Activated naive CD8-positive, alpha-beta T cell treated with anti-CD3 and anti-CD28 coated beads, Interleukin-2, amount 10 ng/mL, durations not matched to agents 7 days and 5 days (primary cell): ENCODE measurements around the gene P2RY11. TPM values are rescaled to one million over a fixed set of nuclear protein-coding genes. Genes with fewer than 3 reads are reported as not detected.

Experiments used
- ATAC-seq: fragments of 150-1000 bp; cut with Tn5 transposase; one replicate; pipeline ENCODE4 v1.10.0; 2021; ENCODE audit warnings: low read depth, moderate library complexity
- POLR2A ChIA-PET: fragments of 350-600 bp; sonication (Branson Sonifier 250); formaldehyde crosslinking; loops from one replicate; lab custom pipeline; 2021; ENCODE audit warnings: antibody characterized with exemption; lab: Charles Lee
- DNase-seq: peaks from one replicate; pipeline ENCODE4 v3.0.0; 2021
- H3K27ac Mint-ChIP-seq: one replicate; pipeline ENCODE4 v1.8.0; 2022; ENCODE audit warnings: mild to moderate bottlenecking, mixed read lengths
- H3K27me3 Mint-ChIP-seq: one replicate; pipeline ENCODE4 v1.8.0; 2022; ENCODE audit warnings: mild to moderate bottlenecking, moderate library complexity, mixed read lengths
- H3K36me3 Mint-ChIP-seq: one replicate; pipeline ENCODE4 v1.8.0; 2021; ENCODE audit warnings: mild to moderate bottlenecking, mixed read lengths
- H3K4me1 Mint-ChIP-seq: one replicate; pipeline ENCODE4 v1.8.0; 2021; ENCODE audit warnings: mixed read lengths
- H3K4me3 Mint-ChIP-seq: one replicate; pipeline ENCODE4 v1.8.0; 2022; ENCODE audit warnings: mild to moderate bottlenecking, moderate library complexity, mixed read lengths
- H3K9me3 Mint-ChIP-seq: one replicate; pipeline ENCODE4 v1.8.0; 2021; ENCODE audit warnings: mixed read lengths
- total RNA-seq, 2 experiments: library from RNA; stranded (reverse); gene quantifications; one replicate each; pipeline ENCODE4 v1.2.3, GENCODE V29; 2021

Gene P2RY11
- total RNA-seq, 2 experiments from 2014 or later: 51.8 to 53.6 TPM

DNA sequence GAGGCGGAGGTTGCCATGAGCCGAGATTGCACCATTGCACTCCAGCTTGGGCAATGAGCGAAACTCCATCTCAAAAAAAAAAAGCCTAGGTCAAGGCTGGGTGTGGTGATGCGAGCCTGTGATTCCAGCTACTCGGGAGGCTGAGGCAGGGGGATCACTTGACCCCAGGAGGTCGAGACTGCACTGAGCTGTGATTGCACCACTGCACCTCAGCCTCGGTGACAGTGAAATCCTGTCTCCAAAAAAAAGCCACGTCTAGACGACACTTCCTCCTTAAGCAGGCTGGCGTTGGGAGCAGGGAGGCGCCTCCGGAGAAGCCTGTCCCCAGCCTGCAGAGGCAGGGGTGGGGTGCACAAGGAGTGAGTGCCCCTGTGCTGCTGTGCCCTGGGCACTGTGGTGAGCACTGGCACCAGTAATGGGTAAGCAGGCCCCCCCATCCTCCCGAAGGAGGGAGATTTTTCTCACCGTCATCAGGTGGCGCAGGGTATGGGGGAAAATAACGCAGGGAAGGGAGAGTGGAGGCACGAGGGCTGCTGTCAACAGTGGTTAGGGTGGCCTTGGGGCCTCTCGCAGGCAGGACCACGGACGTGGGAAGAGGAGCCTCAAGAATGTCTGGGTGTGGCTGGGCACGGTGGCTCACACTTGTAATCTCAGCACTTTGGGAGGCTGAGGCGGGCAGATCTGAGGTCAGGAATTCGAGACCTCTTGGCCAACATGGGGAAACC, 706 bp downstream of the P2RY11 start:
- ATAC-seq (peak; percentile 13), DNase-seq (peak; percentile 54)
- Mint-ChIP-seq H3K4me3 (peak overlapping the region; percentile 88), H3K27me3 (no peaks in the 10 kb centered on the region), H3K9me3 (no peaks in the 10 kb centered on the region), H3K27ac (peak overlapping the region; percentile 93), H3K36me3 (peaks cover 35% of the 10 kb centered on the region), H3K4me1 (peaks cover 33% of the 10 kb centered on the region)
- POLR2A ChIA-PET: interaction anchor here (0.6 to 7.5 kb wide), 8 partner anchors 8 to 192 kb away, joined by 3 to 79 read pairs (median 4); partner anchors contain the start of genes ANGPTL6, DNMT1 and PPAN

DNA sequence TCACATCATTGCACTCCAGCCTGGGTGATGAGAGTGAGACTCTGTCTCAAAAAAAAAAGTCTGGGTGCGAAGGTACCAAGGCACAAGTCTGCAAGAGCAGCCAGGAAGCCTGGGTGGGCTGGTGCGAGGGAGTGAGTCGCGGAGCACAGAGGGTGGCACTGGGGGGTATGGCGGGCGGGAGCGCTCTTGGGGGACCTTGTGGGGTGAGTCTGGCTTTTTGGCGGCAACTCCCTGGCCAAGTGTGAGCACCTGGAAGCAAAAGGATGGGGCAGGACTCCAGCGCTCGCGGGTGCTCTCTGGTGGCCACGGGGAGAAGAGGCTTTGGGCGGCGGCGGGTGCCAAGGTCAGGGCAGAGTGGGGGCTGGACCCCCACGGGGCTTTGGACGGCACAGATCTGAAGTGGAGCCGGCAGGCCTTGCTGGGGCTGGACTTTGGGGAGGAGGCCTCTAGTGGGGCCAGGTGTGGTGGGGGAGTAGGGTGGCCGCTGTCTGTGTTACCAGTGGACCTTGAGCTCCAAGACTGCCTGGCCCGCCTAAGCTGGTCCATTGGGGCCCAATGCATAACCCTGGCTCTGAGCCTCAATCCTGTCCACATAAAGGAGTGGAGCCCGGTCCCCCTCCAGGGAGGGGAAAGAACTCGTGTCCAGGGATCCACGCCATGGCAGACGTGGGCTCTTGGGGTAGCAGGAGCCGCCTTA, 1.6 kb downstream of the P2RY11 start:
- peaks cover 28% of the 10 kb centered on the region for H3K4me1 Mint-ChIP-seq
- ATAC-seq (peak; percentile 43), DNase-seq (peak; percentile 82)
- H3K36me3 Mint-ChIP-seq: peaks cover 28% of the 10 kb centered on the region
- no peaks in the 10 kb centered on the region for H3K27me3 Mint-ChIP-seq
- POLR2A ChIA-PET: interaction anchor here (0.6 to 7.5 kb wide), 10 partner anchors 9 to 455 kb away, joined by 3 to 79 read pairs (median 4); partner anchors contain the start of genes ANGPTL6, DNMT1, PPAN and SHFL
- peak overlapping the region; percentile 88 for H3K4me3 Mint-ChIP-seq
- H3K9me3 Mint-ChIP-seq: no peaks in the 10 kb centered on the region
- H3K27ac Mint-ChIP-seq: peak overlapping the region; percentile 93

DNA sequence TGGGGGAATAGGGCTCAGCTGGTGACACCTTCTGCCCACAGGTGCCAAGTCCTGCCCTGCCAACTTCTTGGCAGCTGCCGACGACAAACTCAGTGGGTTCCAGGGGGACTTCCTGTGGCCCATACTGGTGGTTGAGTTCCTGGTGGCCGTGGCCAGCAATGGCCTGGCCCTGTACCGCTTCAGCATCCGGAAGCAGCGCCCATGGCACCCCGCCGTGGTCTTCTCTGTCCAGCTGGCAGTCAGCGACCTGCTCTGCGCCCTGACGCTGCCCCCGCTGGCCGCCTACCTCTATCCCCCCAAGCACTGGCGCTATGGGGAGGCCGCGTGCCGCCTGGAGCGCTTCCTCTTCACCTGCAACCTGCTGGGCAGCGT, 2.1 kb downstream of the P2RY11 start:
- POLR2A ChIA-PET: interaction anchor here (0.6 to 7.5 kb wide), 8 partner anchors 9 to 454 kb away, joined by 3 to 79 read pairs (median 3); partner anchors contain the start of genes ANGPTL6, PPAN and SHFL
- Mint-ChIP-seq H3K27ac (peak overlapping the region; percentile 93), H3K4me1 (peaks cover 28% of the 10 kb centered on the region), H3K36me3 (peaks cover 26% of the 10 kb centered on the region), H3K9me3 (no peaks in the 10 kb centered on the region), H3K27me3 (no peaks in the 10 kb centered on the region), H3K4me3 (no peak overlapping the region)
- DNase-seq (peak; percentile 44), ATAC-seq (peak; percentile 1)

DNA sequence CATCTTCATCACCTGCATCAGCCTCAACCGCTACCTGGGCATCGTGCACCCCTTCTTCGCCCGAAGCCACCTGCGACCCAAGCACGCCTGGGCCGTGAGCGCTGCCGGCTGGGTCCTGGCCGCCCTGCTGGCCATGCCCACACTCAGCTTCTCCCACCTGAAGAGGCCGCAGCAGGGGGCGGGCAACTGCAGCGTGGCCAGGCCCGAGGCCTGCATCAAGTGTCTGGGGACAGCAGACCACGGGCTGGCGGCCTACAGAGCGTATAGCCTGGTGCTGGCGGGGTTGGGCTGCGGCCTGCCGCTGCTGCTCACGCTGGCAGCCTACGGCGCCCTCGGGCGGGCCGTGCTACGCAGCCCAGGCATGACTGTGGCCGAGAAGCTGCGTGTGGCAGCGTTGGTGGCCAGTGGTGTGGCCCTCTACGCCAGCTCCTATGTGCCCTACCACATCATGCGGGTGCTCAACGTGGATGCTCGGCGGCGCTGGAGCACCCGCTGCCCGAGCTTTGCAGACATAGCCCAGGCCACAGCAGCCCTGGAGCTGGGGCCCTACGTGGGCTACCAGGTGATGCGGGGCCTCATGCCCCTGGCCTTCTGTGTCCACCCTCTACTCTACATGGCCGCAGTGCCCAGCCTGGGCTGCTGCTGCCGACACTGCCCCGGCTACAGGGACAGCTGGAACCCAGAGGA, 2.6 kb downstream of the P2RY11 start:
- no peak overlapping the region for H3K4me3 Mint-ChIP-seq
- H3K27me3 Mint-ChIP-seq: no peaks in the 10 kb centered on the region
- H3K9me3 Mint-ChIP-seq: no peaks in the 10 kb centered on the region
- peak; percentile 37 for DNase-seq
- peak overlapping the region; percentile 54 for H3K27ac Mint-ChIP-seq
- peaks cover 30% of the 10 kb centered on the region for H3K4me1 Mint-ChIP-seq
- peaks cover 23% of the 10 kb centered on the region for H3K36me3 Mint-ChIP-seq
- no peak for ATAC-seq
- POLR2A ChIA-PET: interaction anchor here (0.6 to 7.5 kb wide), 7 partner anchors 10 to 38 kb away, joined by 3 to 79 read pairs (median 4); partner anchors contain the start of genes ANGPTL6, PPAN and SHFL

DNA sequence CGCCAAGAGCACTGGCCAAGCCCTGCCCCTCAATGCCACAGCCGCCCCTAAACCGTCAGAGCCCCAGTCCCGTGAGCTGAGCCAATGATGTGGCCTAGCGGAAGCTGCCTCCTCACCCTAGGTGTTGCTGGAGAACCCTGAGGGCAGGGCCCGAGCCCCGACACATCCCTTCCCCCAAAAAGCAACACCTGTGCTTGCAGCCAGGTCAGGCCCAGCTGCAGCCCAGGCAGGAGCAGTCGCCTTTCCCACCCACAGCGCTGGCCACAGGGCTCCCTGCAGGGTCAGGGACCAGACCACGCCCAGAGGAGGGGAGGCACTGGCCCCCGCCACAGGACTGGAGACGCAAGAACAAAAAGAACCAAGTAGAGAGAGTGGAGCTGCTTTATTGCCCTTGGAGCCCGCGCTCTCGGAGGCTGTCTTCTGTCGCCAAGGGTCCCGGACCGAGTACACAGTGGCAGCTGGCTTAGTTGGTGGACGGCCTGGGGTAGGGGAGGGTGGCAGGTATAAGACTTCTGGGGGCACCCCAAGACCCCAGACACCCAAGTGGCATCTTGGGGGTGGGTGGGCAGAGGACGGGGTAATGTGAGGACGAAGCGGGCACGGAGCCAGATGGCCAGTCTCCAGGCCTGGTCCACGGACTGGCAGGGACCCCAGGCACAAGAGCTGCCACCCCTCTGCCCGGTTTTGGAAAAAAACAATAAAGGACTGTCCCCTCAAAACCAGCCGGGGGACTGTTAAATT, 3.3 kb downstream of the P2RY11 start:
- H3K27ac Mint-ChIP-seq: no peak overlapping the region
- H3K9me3 Mint-ChIP-seq: no peaks in the 10 kb centered on the region
- H3K4me1 Mint-ChIP-seq: peaks cover 30% of the 10 kb centered on the region
- no peak for ATAC-seq
- H3K4me3 Mint-ChIP-seq: no peak overlapping the region
- no peaks in the 10 kb centered on the region for H3K27me3 Mint-ChIP-seq
- POLR2A ChIA-PET: interaction anchor here (0.6 to 7.5 kb wide), 5 partner anchors 9 to 74 kb away, joined by 3 to 79 read pairs (median 5); partner anchors contain the start of genes ANGPTL6 and PPAN
- H3K36me3 Mint-ChIP-seq: peaks cover 17% of the 10 kb centered on the region
- no peak for DNase-seq

DNA sequence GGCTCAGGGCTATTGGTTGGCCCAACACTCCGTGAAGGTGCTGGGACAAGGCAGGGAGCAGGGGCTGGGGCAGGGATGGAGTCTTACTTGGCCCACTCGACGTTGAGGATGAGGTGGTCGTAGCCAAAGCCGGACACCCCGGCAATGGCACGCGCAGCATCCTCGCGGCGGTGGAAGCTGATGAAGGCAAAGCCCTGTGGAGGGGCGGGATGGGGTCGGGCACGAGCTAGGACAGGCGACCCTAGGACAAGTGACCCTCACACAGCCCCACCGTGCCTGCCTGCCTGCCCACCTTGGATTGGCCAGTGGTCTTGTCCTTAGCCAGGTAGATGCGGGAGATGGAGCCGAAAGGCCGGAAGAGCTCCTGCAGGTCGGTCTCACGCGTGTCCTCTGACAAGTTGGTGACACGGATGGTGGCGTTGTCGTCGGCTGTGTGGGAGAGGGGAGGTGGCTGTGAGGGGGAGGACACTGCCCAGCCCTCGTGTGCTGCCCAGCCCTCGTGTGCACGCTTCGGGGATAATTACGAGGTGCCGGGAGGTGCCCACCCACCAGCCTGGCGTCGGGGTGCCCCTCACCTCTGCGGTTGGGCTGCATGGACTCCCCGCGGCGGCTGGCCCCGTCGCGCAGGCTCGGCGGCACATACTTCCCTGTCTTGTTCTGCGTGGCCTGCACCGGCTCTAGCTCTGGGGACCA, 4.0 kb downstream of the P2RY11 start:
- POLR2A ChIA-PET: interaction anchor here (0.6 to 7.5 kb wide), 4 partner anchors 11 to 73 kb away, joined by 3 to 79 read pairs (median 41); partner anchors contain the start of genes ANGPTL6 and PPAN
- H3K36me3 Mint-ChIP-seq: peaks cover 14% of the 10 kb centered on the region

DNA sequence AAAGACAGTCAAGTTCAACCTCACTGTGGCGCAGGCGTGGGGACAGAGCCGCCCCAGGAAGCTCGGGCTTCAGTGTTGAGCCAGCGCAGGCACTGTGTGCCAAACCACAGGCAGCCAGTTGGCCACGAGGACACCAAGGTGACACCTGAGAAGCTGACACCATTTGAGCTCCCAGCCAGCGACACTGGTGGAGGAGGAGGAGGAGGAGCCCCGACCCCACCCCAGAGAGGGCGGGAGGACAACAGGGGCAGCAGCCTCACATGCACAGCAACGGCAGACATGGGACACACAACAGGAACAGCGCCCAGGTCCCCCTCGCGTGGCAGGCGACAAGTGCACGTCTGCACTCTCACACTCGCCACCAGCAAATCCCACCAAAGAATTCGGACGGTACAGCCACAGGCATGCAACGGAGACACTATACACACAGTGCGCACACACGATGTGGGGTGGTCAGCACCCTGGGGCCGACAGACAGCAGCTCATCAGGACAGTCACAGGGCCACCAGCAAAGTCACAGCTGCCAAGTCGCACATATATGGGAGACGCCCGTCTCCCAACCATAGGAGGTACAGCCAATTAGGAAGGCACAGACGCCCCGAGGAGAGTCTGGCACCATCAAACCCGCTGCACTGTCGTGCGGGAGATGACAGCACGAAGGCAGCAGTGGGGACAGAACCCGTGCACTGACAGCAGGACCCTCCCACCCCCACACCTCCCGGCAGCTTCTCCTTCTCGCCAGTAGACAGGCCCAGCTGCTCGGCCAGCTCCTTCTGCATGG, 4.8 kb downstream of the P2RY11 start:
- DNase-seq: no peak
- peak overlapping the region; percentile 54 for H3K27ac Mint-ChIP-seq
- H3K9me3 Mint-ChIP-seq: no peaks in the 10 kb centered on the region
- peaks cover 10% of the 10 kb centered on the region for H3K36me3 Mint-ChIP-seq
- no peak for ATAC-seq
- H3K4me1 Mint-ChIP-seq: peaks cover 22% of the 10 kb centered on the region
- POLR2A ChIA-PET: interaction anchor here (1.1 to 7.5 kb wide), 5 partner anchors 8 to 20 kb away, joined by 3 to 79 read pairs (median 9); partner anchors contain the start of genes ANGPTL6 and PPAN
- no peak overlapping the region for H3K4me3 Mint-ChIP-seq
- no peaks in the 10 kb centered on the region for H3K27me3 Mint-ChIP-seq

More for the DNA sequence above, 4.0 kb downstream of the P2RY11 start:
- DNase-seq (no peak), ATAC-seq (no peak)
- H3K4me1 Mint-ChIP-seq: peaks cover 26% of the 10 kb centered on the region
- no peaks in the 10 kb centered on the region for H3K9me3 Mint-ChIP-seq
- peak overlapping the region; percentile 54 for H3K27ac Mint-ChIP-seq
- no peak overlapping the region for H3K4me3 Mint-ChIP-seq
- H3K27me3 Mint-ChIP-seq: no peaks in the 10 kb centered on the region

DNA sequence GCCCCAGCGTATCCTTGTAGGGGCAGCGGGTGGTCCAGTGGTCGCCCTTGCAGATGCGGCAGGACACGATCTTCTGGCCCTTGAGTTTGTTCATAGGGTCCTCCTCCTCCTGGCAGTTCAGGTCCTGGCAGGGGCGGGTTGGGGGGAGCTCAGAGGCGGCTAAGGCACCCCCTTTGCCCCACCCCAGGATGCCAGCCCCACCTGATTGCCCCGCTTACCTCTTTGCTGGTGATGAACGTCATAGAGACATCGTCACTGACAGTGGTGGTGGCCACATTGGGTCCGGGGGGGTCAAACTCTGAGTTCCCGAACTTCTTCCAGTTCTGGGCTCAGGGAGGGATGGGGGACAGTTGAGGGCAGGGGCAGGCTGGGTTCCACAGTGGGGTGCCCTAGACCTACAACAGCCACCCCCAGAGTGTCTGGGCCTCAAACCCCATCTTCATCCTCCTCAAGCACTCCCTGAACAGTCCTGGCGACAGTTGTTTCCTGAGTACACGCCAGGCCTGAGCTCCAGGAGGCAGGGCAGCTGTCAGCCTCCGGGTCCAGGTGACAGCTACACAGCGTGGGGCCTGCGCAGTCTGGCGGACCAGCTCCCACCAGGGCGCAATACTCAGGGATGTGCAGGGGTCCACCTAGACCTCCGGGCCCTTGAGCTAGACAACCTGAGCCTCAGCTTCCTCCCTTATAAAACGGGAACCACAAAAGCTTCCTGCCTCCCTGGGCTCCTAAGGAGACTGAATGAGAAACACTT, 5.5 kb downstream of the P2RY11 start:
- no peak overlapping the region for H3K4me3 Mint-ChIP-seq
- POLR2A ChIA-PET: interaction anchor here (0.6 to 7.5 kb wide), 6 partner anchors 9 to 813 kb away, joined by 3 to 79 read pairs (median 6); partner anchors contain the start of genes ANGPTL6 and PPAN
- H3K4me1 Mint-ChIP-seq: peaks cover 14% of the 10 kb centered on the region
- ATAC-seq (no peak), DNase-seq (no peak)
- H3K9me3 Mint-ChIP-seq: no peaks in the 10 kb centered on the region
- H3K27me3 Mint-ChIP-seq: no peaks in the 10 kb centered on the region
- H3K27ac Mint-ChIP-seq: no peak overlapping the region
- H3K36me3 Mint-ChIP-seq: peaks cover 5% of the 10 kb centered on the region

DNA sequence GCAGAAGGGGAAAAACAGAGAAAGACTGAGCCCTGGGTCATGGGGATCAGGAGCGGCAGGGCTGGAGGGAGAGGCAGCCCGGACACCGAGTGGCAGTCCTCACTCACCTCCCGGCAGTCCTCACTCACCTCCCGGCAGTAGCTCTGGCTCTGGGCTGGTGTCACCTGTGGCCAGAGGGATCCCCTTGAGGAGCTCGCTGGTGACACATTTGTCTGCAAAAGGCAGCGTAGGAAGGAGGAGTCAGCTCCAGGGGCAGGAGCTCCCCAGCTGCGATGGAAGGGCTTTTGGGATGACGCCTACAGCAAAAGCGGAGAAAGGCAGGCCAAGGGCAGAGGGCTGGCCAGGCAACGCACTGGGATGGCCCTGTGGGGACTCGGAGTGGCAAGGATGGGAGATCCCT, 7.5 kb downstream of the P2RY11 start:
- Mint-ChIP-seq H3K4me1 (peaks cover 3% of the 10 kb centered on the region), H3K27ac (peak overlapping the region; percentile 90), H3K36me3 (peaks cover 3% of the 10 kb centered on the region), H3K9me3 (no peaks in the 10 kb centered on the region), H3K27me3 (no peaks in the 10 kb centered on the region), H3K4me3 (peak overlapping the region; percentile 93)
- ATAC-seq: no peak
- DNase-seq: no peak
- POLR2A ChIA-PET: interaction anchor here (0.6 to 2.2 kb wide), 7 partner anchors 10 to 131 kb away, joined by 3 to 6 read pairs (median 4); partner anchors contain the start of gene PPAN

DNA sequence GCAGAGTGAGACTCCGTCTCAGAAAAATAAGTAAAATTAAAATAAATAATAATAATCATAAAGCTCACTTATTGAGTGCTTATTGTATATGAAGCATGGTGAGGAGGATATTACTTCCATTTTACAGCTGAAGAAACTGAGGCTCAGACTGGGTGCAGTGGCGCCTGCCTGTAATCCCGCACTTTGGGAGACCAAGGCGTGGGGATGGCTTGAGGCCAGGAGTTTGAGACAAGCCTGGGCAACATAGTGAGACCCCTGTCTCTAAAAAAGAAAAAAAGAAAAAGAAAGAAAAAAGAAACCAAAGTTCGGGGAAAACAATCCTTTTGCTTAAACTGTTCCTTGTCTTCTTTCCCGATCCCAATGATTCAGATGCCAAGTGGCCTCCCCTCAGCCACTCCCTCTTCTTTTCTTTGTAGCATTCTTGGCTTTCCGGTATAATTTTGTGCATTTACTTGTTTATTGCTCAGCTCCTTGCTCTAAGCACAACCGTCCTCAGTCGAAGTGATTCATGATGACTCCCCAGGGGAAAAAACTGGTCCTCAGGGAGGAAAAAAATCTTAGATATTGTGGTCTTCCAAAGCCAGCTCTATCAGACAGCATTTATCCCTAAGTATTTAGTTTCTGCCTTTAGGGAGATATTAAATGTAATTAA, 9.2 kb downstream of the P2RY11 start:
- Mint-ChIP-seq H3K9me3 (no peaks in the 10 kb centered on the region), H3K36me3 (peaks cover 6% of the 10 kb centered on the region), H3K4me3 (no peak overlapping the region), H3K27ac (no peak overlapping the region), H3K27me3 (no peaks in the 10 kb centered on the region), H3K4me1 (peaks cover 6% of the 10 kb centered on the region)
- no peak for ATAC-seq
- no peak for DNase-seq
- POLR2A ChIA-PET: interaction anchor here (0.7 to 2.2 kb wide), 5 partner anchors 14 to 330 kb away, joined by 3 to 7 read pairs (median 4); partner anchors contain the start of gene PPAN
